Activated CD8-positive, alpha-beta T cell treated with anti-CD3 and anti-CD28 coated beads, Interleukin-2, amount 10 ng/mL, durations not matched to agents 7 days and 5 days (primary cell): ENCODE results near the gene GNA12. TPM values are rescaled to one million over a fixed set of nuclear protein-coding genes. Genes with fewer than 3 reads are reported as not detected.
A peak's percentile ranks its signal among the peaks of the same experiment; 100 is the strongest.
"Not testable (repeated sequence)": the region's sequence is repeated elsewhere in the genome, so short reads cannot be mapped to it uniquely, and the experiment has no call there.

ENCODE experiments used
- ATAC-seq: fragments of 150-1000 bp; cut with Tn5 transposase; one replicate; pipeline ENCODE4 v1.10.0; 2021; ENCODE audit warnings: moderate library complexity
- CTCF ChIA-PET: fragments of 350-600 bp; sonication (Branson Sonifier 250); formaldehyde crosslinking; loops from one replicate; lab custom pipeline; 2021; ENCODE audit warnings: antibody characterized with exemption; lab: Charles Lee
- POLR2A ChIA-PET: fragments of 350-600 bp; sonication (Branson Sonifier 250); formaldehyde crosslinking; loops from one replicate; lab custom pipeline; 2021; ENCODE audit warnings: antibody characterized with exemption; lab: Charles Lee
- DNase-seq: peaks from one replicate; pipeline ENCODE4 v3.0.0-alpha.2; 2020
- H3K27ac Mint-ChIP-seq: one replicate; pipeline ENCODE4 v1.8.0; 2021; ENCODE audit warnings: mild to moderate bottlenecking, mixed read lengths
- H3K27me3 Mint-ChIP-seq: one replicate; pipeline ENCODE4 v1.8.0; 2021; ENCODE audit warnings: low read depth, mixed read lengths
- H3K36me3 Mint-ChIP-seq: one replicate; pipeline ENCODE4 v1.8.0; 2021; ENCODE audit warnings: low read depth, mixed read lengths
- H3K4me1 Mint-ChIP-seq: one replicate; pipeline ENCODE4 v1.8.0; 2021; ENCODE audit warnings: low read depth, mixed read lengths
- H3K4me3 Mint-ChIP-seq: one replicate; pipeline ENCODE4 v1.8.0; 2021; ENCODE audit warnings: mild to moderate bottlenecking, mixed read lengths
- H3K9me3 Mint-ChIP-seq: one replicate; pipeline ENCODE4 v1.8.0; 2022; ENCODE audit warnings: mixed read lengths; ENCODE audit not compliant: insufficient read depth
- total RNA-seq, 2 experiments: library from RNA; stranded (reverse); gene quantifications; one replicate each; pipeline ENCODE4 v1.2.3, GENCODE V29; 2021

The GNA12 gene
- total RNA-seq, 2 experiments from 2014 or later: 17.9 to 18.1 TPM

DNA sequence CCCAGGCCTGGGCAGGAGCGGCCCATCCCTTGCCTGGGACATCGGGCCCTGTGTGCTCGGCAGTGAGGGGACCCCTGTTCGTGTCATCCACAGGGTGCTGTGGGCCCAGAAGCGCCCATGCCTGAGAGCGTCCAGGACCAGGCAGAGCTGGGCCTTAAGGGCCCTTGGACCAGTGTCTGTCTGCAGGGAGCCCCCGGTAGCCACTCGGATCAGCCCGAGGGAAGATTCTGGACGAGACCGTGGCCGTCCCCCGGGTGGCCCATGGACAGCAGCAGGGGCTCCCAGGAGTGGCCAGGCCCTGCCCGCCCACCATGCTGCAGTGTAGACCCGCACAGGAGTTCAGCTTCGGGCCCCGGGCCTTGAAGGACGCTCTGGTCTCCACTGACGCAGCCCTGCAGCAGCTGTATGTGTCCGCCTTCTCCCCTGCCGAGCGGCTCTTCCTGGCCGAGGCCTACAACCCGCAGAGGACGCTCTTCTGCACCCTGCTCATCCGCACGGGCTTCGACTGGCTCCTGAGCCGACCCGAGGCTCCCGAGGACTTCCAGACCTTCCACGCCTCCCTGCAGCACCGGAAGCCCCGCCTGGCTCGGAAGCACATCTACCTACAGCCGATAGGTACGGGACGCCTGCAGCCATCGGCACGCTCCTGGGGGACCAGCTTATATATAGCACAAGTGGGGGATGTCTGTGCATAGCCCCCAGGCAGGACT, 143.8 kb downstream of the GNA12 start:
- Mint-ChIP-seq H3K27ac (peak overlapping the region; percentile 61), H3K27me3 (peaks cover 28% of the 10 kb centered on the region), H3K4me1 (peaks cover 32% of the 10 kb centered on the region)

DNA sequence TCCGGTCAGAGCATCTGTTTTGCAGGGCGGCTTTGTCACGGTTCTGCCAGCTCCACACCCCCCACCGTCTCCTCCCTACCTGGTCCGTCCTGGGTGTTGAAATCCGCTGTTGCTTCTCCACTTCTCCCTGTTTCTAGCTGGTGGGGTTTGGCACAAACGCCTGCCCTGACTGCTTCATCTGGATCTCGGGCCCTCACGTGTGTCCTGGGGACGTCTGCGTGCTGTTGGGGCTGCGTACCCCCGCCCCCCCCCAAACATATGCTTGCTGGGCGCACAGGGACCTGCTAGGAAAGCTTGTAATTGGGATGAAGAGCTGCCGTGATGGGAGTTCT, 144.9 kb downstream of the GNA12 start:
- H3K27me3 Mint-ChIP-seq: peaks cover 25% of the 10 kb centered on the region
- no peak for ATAC-seq
- POLR2A ChIA-PET: interaction anchor here (0.6 to 3.8 kb wide), 6 partner anchors 10 to 224 kb away, joined by 3 to 48 read pairs (median 6); no protein-coding TSS in a partner anchor
- H3K9me3 Mint-ChIP-seq: no peaks in the 10 kb centered on the region
- CTCF ChIA-PET: interaction anchor here (0.8 to 5.1 kb wide), 15 partner anchors 8 to 249 kb away, joined by 3 to 116 read pairs (median 4); no protein-coding TSS in a partner anchor
- peaks cover 32% of the 10 kb centered on the region for H3K4me1 Mint-ChIP-seq
- H3K4me3 Mint-ChIP-seq: peak overlapping the region; percentile 58
- H3K27ac Mint-ChIP-seq: peak overlapping the region; percentile 88
- no peak for DNase-seq
- H3K36me3 Mint-ChIP-seq: no peaks in the 10 kb centered on the region

More for the DNA sequence above, 143.8 kb downstream of the GNA12 start:
- no peaks in the 10 kb centered on the region for H3K36me3 Mint-ChIP-seq
- no peak for ATAC-seq
- ChIA-PET POLR2A (interaction anchor here (1.2 to 3.8 kb wide), 3 partner anchors 11 to 55 kb away, joined by 5 to 48 read pairs (median 6); no protein-coding TSS in a partner anchor), CTCF (interaction anchor here (1.0 to 5.1 kb wide), 5 partner anchors 10 to 30 kb away, joined by 3 to 116 read pairs (median 8); no protein-coding TSS in a partner anchor)
- no peak overlapping the region for H3K4me3 Mint-ChIP-seq
- no peaks in the 10 kb centered on the region for H3K9me3 Mint-ChIP-seq
- no peak for DNase-seq

DNA sequence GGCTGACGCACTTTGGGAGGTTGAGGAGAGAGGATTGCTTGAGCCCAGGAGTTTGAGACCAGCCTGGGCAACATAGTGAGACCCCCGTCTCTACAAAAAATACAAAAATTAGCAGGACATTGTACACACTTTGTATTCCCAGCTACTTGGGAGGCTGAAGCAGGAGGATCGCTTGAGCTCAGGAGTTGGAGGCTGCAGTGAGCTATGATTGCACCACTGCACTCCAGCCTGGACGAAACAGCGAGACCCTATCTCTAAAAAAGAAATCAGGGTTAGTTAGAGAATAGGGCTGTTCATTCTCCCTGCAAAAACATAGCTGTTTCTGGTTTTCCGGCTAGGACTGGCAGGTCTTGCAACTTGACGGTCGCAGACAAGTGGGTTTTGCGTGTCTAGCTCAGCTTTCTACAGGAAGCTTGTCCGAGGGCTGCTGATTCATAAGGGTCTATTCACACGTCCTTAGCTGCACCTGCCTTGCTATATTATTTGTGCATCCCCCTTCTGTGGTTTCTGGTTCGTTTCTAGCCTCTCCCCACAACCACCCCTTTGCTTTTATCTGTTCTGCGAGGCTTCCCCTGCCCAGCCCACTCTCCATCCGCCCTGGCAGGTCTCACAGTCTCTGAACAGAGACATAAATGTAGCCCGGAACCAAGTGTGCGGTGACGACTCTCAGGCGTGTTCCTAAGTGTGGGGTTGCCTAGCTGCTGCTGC, 145.4 kb downstream of the GNA12 start:
- Mint-ChIP-seq H3K4me1 (peaks cover 32% of the 10 kb centered on the region), H3K36me3 (no peaks in the 10 kb centered on the region), H3K27me3 (peaks cover 23% of the 10 kb centered on the region), H3K27ac (peak overlapping the region; percentile 88), H3K4me3 (peak overlapping the region; percentile 58), H3K9me3 (no peaks in the 10 kb centered on the region)
- ChIA-PET CTCF (interaction anchor here (0.8 to 5.1 kb wide), 16 partner anchors 9 to 248 kb away, joined by 3 to 116 read pairs (median 4); no protein-coding TSS in a partner anchor), POLR2A (interaction anchor here (0.6 to 3.8 kb wide), 6 partner anchors 9 to 224 kb away, joined by 3 to 48 read pairs (median 6); no protein-coding TSS in a partner anchor)
- ATAC-seq (peak; percentile 96), DNase-seq (peak; percentile 94)

DNA sequence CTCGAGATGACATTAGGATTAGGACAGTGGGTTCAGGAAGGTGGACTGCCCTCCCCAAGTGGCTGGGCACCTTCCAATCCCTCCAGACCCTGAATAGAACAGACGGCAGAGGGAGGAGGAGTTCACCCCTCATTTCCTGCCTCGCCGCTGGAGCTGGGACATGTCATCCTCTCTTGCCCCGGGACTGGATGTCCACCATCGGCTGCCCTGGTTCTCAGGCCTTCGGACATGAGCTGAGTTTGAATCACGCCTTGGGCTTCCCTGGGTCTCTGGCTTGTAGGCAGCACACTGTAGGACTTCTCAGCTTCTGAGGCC, 150.0 kb downstream of the GNA12 start:
- H3K36me3 Mint-ChIP-seq, CTCF ChIA-PET, ATAC-seq, H3K4me3 Mint-ChIP-seq, H3K9me3 Mint-ChIP-seq, DNase-seq, POLR2A ChIA-PET, H3K27ac Mint-ChIP-seq: not testable (repeated sequence)
- H3K4me1 Mint-ChIP-seq: peaks cover 31% of the 10 kb centered on the region
- peaks cover 28% of the 10 kb centered on the region for H3K27me3 Mint-ChIP-seq

DNA sequence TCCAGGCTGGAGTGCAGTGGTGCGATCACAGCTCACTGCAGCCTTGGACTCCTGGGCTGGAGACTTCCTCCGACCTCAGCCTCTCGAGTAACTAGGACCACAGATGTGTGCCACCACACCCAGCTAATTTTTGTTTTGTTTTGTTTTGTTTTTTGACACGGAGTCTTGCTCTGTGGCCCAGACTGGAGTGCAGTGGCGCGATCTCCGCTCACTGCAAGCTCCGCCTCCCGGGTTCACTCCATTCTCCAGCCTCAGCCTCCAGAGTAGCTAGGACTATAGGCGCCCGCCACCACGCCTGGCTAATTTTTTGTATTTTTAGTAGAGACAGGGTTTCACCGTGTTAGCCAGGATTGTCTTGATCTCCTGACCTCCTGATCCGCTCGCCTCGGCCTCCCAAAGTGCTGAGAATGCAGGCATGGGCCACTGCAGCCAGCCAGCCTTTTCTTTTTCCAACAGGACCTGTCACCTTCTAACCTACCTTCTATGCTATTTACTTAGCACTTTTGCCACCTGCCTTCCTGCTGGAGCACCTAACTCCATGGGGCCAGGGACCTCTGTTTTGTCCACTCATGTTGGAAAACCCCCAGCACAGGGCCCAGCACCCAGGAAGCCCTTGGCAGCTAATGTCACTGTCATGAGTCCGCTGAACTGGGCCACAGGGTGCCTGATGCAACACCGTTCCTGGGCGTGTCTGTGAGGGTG, 150.5 kb downstream of the GNA12 start:
- ATAC-seq, DNase-seq, H3K4me3 Mint-ChIP-seq, H3K9me3 Mint-ChIP-seq, H3K36me3 Mint-ChIP-seq, H3K27ac Mint-ChIP-seq: not testable (repeated sequence)
- Mint-ChIP-seq H3K4me1 (peaks cover 31% of the 10 kb centered on the region), H3K27me3 (peaks cover 33% of the 10 kb centered on the region)
- ChIA-PET POLR2A (interaction anchor here (1.1 kb wide), 1 partner anchor 11 kb away, joined by 3 read pairs; no protein-coding TSS in a partner anchor), CTCF (interaction anchor here (2.8 kb wide), 1 partner anchor 16 kb away, joined by 16 read pairs; no protein-coding TSS in a partner anchor)

DNA sequence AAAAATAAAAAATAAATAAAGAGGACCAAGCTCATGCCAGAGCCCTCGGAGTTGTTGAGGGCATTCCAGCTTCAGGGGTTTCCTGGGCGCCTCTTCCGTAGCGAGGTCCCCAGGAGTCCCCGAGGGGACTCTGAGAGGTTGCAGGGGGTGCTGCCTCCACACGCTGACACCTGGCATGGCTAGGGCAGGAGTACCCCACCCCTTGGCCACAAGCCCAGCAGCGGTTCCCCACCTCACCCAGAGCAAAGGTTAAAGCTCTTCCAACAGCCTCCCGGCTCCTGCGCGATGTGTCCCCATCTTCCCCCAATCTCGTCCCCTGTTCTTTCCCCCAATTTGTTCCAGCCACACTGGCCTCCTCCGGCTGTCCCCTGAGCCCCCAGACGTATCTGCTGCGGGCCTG, 151.6 kb downstream of the GNA12 start:
- no peak overlapping the region for H3K27ac Mint-ChIP-seq
- H3K36me3 Mint-ChIP-seq: no peaks in the 10 kb centered on the region
- H3K9me3 Mint-ChIP-seq: no peaks in the 10 kb centered on the region
- H3K4me1 Mint-ChIP-seq: peaks cover 25% of the 10 kb centered on the region
- H3K4me3 Mint-ChIP-seq: no peak overlapping the region
- H3K27me3 Mint-ChIP-seq: peaks cover 37% of the 10 kb centered on the region
- no peak for DNase-seq
- POLR2A ChIA-PET: interaction anchor here (0.8 to 1.1 kb wide), 2 partner anchors 10 to 21 kb away, joined by 3 read pairs; no protein-coding TSS in a partner anchor
- no peak for ATAC-seq
- CTCF ChIA-PET: interaction anchor here (1.1 to 2.8 kb wide), 3 partner anchors 17 to 49 kb away, joined by 3 to 16 read pairs (median 4); no protein-coding TSS in a partner anchor

DNA sequence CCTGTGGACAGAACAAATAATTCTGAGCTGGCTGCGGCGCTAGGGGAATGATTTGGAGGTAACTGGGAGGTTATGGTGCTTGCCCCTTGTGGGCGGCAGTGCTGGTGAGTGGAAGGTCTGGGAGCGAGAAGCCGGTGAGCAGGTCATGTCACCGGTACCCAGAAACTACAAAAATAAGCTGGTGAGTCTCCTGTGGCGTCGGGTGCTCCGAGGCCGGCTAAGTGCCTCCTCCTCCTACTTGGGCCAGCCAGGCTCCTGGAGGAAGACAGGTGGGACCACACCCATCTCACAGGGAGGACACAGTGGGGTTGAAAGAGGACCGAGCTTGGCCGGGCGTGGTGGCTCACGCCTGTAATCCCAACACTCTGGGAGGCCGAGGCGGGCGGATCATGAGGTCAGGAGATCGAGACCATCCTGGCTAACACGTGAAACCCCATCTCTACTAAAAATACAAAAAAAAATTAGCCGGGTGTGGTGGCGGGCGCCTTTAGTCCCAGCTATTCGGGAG, 152.1 kb downstream of the GNA12 start:
- not testable (repeated sequence) for ATAC-seq, H3K9me3 Mint-ChIP-seq, DNase-seq, H3K27ac Mint-ChIP-seq, H3K4me3 Mint-ChIP-seq, H3K36me3 Mint-ChIP-seq
- POLR2A ChIA-PET: interaction anchor here (0.8 to 1.1 kb wide), 2 partner anchors 10 to 22 kb away, joined by 3 read pairs; no protein-coding TSS in a partner anchor
- CTCF ChIA-PET: interaction anchor here (1.1 to 2.8 kb wide), 3 partner anchors 18 to 49 kb away, joined by 3 to 16 read pairs (median 4); no protein-coding TSS in a partner anchor
- Mint-ChIP-seq H3K4me1 (peaks cover 22% of the 10 kb centered on the region), H3K27me3 (peaks cover 39% of the 10 kb centered on the region)

DNA sequence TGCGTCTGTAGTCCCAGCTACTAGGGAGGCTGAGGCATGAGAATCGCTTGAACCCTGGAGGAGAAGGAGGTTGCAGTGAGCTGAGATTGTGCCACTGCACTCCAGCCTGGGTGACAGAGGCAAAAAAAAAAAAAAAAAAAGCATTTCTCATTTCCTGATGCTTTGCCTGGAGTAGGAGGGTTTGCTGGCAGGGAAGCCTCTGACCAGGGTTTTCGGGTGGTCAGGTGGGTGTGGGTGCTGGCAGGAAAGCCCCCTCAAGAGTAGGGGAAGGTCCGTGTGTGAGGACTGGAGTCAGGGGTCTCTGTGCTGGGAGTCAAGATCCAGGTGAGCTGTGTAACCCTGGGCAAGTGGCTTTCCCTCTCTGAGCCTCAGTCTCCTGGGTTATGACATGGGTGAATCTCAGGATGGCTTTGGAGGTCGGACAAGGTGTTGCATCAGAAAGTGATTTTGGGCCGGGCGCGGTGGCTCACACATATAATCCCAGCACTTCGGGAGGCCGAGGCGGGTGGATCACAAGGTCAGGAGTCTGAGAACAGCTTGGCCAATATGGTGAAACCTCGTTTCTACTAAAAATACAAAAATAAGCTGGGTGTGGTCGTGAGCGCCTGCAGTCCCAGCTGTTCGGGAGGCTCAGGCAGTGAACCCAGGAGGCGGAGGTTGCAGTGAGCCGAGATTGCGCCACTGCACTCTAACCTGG, 152.9 kb downstream of the GNA12 start:
- Mint-ChIP-seq H3K27ac (peak overlapping the region; percentile 16), H3K4me3 (no peak overlapping the region), H3K36me3 (no peaks in the 10 kb centered on the region), H3K27me3 (peaks cover 38% of the 10 kb centered on the region), H3K4me1 (peaks cover 22% of the 10 kb centered on the region), H3K9me3 (no peaks in the 10 kb centered on the region)
- ATAC-seq: no peak
- ChIA-PET POLR2A (interaction anchor here (0.6 kb wide), 1 partner anchor 67 kb away, joined by 3 read pairs; no protein-coding TSS in a partner anchor), CTCF (interaction anchor here (1.1 to 2.8 kb wide), 4 partner anchors 19 to 83 kb away, joined by 3 to 16 read pairs (median 4); no protein-coding TSS in a partner anchor)
- DNase-seq: no peak

DNA sequence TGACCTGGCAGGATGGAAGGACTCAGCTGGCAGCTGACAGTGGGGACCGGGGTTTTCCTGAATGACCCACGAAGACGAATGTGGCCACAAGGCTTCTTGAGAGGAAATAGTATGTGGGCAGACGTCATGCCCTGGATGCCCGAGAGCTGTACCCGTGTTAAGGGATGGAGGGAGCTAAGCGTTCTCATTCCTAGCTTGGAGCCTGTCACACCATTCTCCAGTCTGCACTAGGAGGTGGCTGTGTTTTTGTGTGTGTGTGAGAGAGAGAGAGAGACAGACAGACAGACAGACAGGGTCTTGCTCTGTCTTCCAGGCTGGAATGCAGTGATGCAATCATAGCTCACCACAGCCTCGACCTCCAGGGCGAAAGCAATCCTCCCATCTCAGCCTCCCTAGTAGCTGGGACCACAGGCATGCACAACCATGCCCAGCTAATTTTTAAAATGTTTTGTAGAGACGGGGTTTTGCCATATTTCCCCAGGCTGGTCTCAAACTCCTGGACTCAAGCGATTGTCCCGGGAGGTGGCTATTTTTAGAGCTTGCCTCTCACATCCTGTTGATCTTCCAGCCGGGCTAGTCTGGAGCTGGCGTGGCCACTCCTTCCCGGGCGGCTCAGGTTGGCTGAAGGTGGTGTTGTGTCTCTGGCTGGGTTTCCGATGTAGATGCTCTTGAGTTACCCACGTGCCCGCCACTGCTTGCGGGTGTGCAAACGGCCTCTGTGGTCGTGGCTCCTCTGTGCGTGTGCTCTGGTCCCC, 154.0 kb downstream of the GNA12 start:
- ChIA-PET POLR2A (interaction anchor here (1.1 to 2.1 kb wide), 2 partner anchors 9 to 20 kb away, joined by 3 to 8 read pairs; no protein-coding TSS in a partner anchor), CTCF (interaction anchor here (1.1 to 2.2 kb wide), 6 partner anchors 9 to 221 kb away, joined by 3 to 19 read pairs (median 8); no protein-coding TSS in a partner anchor)
- no peak overlapping the region for H3K4me3 Mint-ChIP-seq
- peaks cover 43% of the 10 kb centered on the region for H3K27me3 Mint-ChIP-seq
- H3K4me1 Mint-ChIP-seq: peaks cover 22% of the 10 kb centered on the region
- H3K27ac Mint-ChIP-seq: no peak overlapping the region
- DNase-seq: no peak
- no peaks in the 10 kb centered on the region for H3K9me3 Mint-ChIP-seq
- no peak for ATAC-seq
- H3K36me3 Mint-ChIP-seq: no peaks in the 10 kb centered on the region
